Liver (tissue), 9 donors: ENCODE measurements around the gene ZNF180. TPM values are rescaled to one million over a fixed set of nuclear protein-coding genes. Genes with fewer than 3 reads are reported as not detected.
"Not testable (repeated sequence)": the region's sequence is repeated elsewhere in the genome, so short reads cannot be mapped to it uniquely, and the experiment has no call there.

Source experiments
- DNase-seq: peaks from one replicate; pipeline ENCODE4 v3.0.0-alpha.2; 2017; ENCODE audit warnings: low spot score
- H3K27ac ChIP-seq, 2 donors: one replicate each; pipeline ENCODE4 v1.7.0; 2013; ENCODE audit warnings: inconsistent platforms in 2 of 2, low read length in 2 of 2, control low read depth in 1 of 2, low read depth in 1 of 2, mild to moderate bottlenecking in 1 of 2
- H3K27me3 ChIP-seq, 4 donors: one replicate each; pipeline versions ENCODE4 v1.6.1 to v1.7.0; 2013; ENCODE audit warnings: low read length in 3 of 4, inconsistent platforms in 1 of 4, mild to moderate bottlenecking in 1 of 4, moderate library complexity in 1 of 4; ENCODE audit not compliant: control insufficient read depth in 4 of 4, insufficient read depth in 4 of 4
- H3K36me3 ChIP-seq, 4 donors: one replicate each; pipeline versions ENCODE4 v1.6.1 to v1.7.0; 2013; ENCODE audit warnings: low read length in 3 of 4, mild to moderate bottlenecking in 3 of 4, low read depth in 1 of 4, moderate library complexity in 1 of 4; ENCODE audit not compliant: control insufficient read depth in 4 of 4, insufficient read depth in 3 of 4
- H3K4me1 ChIP-seq, 4 donors: one replicate each; pipeline versions ENCODE4 v1.6.1 to v1.7.0; 2013; ENCODE audit warnings: low read length in 3 of 4, mild to moderate bottlenecking in 3 of 4, moderate library complexity in 1 of 4; ENCODE audit not compliant: control insufficient read depth in 4 of 4, insufficient read depth in 4 of 4
- H3K4me3 ChIP-seq, 3 donors: one replicate each; pipeline versions ENCODE4 v1.6.1 to v1.7.0; 2013; ENCODE audit warnings: low read length in 3 of 3, control low read depth in 1 of 3, low read depth in 1 of 3, mild to moderate bottlenecking in 1 of 3
- H3K9ac ChIP-seq, 2 donors: one replicate each; pipeline ENCODE4 v1.7.0; 2013; ENCODE audit warnings: low read length in 2 of 2, mild to moderate bottlenecking in 2 of 2, moderate library complexity in 2 of 2, control low read depth in 1 of 2, low read depth in 1 of 2
- H3K9me3 ChIP-seq, 4 donors: one replicate each; pipeline versions ENCODE4 v1.6.1 to v1.7.0; 2013; ENCODE audit warnings: low read length in 3 of 4; ENCODE audit not compliant: control insufficient read depth in 4 of 4
- GABPA ChIP-seq, 2 donors: IDR thresholded peaks in 1 of 2; conservative IDR thresholded peaks in 1 of 2; 2 replicates each; pipeline ENCODE4 v1.6.1; 2016; ENCODE audit warnings: antibody characterized with exemption in 2 of 2, mild to moderate bottlenecking in 1 of 2, moderate library complexity in 1 of 2
- JUND ChIP-seq, 2 donors: IDR thresholded peaks; 2 replicates each; pipeline ENCODE4 v1.6.1; 2016; ENCODE audit warnings: antibody characterized with exemption in 2 of 2
- NR2F2 ChIP-seq: IDR thresholded peaks from 2 replicates; pipeline ENCODE4 v1.6.1; 2016; ENCODE audit warnings: antibody characterized with exemption
- RXRA ChIP-seq, 2 donors: IDR thresholded peaks; 2 replicates each; pipeline ENCODE4 v1.6.1; 2017 to 2018; ENCODE audit warnings: antibody characterized with exemption in 2 of 2, mild to moderate bottlenecking in 1 of 2
- SP1 ChIP-seq: IDR thresholded peaks from 2 replicates; pipeline ENCODE4 v1.6.1; 2018; ENCODE audit warnings: antibody characterized with exemption, mild to moderate bottlenecking
- YY1 ChIP-seq: IDR thresholded peaks from 2 replicates; pipeline ENCODE4 v1.6.1; 2016; ENCODE audit warnings: antibody characterized with exemption, mild to moderate bottlenecking
- WGBS: extraction: QIAGEN DNeasy Blood & Tissue Kit; methylation state at CpG from one replicate; pipeline ENCODE4 v1.1.7; 2013; 5-methylcytosine and 5-hydroxymethylcytosine counted together
- polyA plus RNA-seq, 2 donors: library from polyadenylated mRNA; stranded (reverse) in 1 of 2; unstranded in 1 of 2; fragments of 200-250 nt in 1 of 2; fragments of >200 nt in 1 of 2; fragmentation: Nextera tagmentation in 1 of 2; extraction: Ambion mirVana in 1 of 2; gene quantifications; one replicate each; pipeline versions ENCODE4 v1.2.1 to v1.2.3, GENCODE V29; 2013 to 2015
- total RNA-seq, 2 donors: library from RNA; depleted of rRNA; stranded (reverse); fragments of >200 nt; gene quantifications; one replicate each; pipeline ENCODE4 v1.2.3, GENCODE V29; 2014
- TF ChIP-seq, protein P1 (sequence below): IDR thresholded peaks from 2 replicates; pipeline ENCODE4 v1.6.1; 2016; ENCODE audit warnings: antibody characterized with exemption, mild to moderate bottlenecking
- TF ChIP-seq, protein P2 (sequence below): fragments of 150-350 bp; IDR thresholded peaks from 2 replicates; pipeline ENCODE4 v1.5.1; 2017; ENCODE audit warnings: improper control_type of control experiment, low read depth, low read length; ENCODE audit not compliant: missing input control
- TF ChIP-seq, protein P3 (sequence below): IDR thresholded peaks from 2 replicates; pipeline ENCODE4 v1.6.1; 2016; ENCODE audit warnings: antibody characterized with exemption
- donor health status: healthy.
- donor health status: healthy.
- donor health status: healthy.
- donor health status: healthy.
- donor health status: healthy.

Gene ZNF180
- total and polyA plus RNA-seq, 4 donors = 2.0 to 7.6 (median 4.3) TPM

DNA sequence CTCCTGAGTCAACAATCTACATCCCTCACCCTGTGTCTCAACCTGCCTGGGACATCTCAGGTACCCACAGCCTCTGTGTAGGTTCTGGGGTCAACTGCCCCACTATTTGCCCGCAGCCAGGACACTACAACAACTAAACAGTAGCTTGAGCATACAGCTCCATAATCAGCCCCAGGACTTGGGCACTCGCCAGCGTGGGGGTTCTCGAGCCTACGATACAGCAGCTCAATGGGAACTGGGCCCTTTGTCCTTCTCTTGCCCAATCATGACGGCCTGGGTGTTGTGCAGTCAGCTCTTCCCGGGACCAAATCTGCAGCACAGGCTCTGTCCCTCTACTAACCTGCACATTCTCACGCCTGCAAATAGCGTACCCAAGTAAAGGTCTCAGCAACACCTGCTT lies 1.3 kb downstream of the ZNF180 start:
- TF ChIP-seq GABPA (IDR thresholded peaks at IDR 0.05 in 1 of 2, conservative IDR thresholded peaks at IDR 0.05 in 1 of 2) = no peak
- TF ChIP-seq, protein P1, sequence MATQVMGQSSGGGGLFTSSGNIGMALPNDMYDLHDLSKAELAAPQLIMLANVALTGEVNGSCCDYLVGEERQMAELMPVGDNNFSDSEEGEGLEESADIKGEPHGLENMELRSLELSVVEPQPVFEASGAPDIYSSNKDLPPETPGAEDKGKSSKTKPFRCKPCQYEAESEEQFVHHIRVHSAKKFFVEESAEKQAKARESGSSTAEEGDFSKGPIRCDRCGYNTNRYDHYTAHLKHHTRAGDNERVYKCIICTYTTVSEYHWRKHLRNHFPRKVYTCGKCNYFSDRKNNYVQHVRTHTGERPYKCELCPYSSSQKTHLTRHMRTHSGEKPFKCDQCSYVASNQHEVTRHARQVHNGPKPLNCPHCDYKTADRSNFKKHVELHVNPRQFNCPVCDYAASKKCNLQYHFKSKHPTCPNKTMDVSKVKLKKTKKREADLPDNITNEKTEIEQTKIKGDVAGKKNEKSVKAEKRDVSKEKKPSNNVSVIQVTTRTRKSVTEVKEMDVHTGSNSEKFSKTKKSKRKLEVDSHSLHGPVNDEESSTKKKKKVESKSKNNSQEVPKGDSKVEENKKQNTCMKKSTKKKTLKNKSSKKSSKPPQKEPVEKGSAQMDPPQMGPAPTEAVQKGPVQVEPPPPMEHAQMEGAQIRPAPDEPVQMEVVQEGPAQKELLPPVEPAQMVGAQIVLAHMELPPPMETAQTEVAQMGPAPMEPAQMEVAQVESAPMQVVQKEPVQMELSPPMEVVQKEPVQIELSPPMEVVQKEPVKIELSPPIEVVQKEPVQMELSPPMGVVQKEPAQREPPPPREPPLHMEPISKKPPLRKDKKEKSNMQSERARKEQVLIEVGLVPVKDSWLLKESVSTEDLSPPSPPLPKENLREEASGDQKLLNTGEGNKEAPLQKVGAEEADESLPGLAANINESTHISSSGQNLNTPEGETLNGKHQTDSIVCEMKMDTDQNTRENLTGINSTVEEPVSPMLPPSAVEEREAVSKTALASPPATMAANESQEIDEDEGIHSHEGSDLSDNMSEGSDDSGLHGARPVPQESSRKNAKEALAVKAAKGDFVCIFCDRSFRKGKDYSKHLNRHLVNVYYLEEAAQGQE = no peak
- WGBS = 95% methylated on average over 9 of the region's 9 CpGs
- no peak for DNase-seq
- Histone ChIP-seq H3K27me3 (no peaks in the 10 kb centered on the region), H3K36me3 (peaks cover 6 to 39% (median 32%) of the 10 kb centered on the region in 4 donors), H3K27ac (no peak overlapping the region), H3K4me1 (peaks cover 6 to 15% (median 12%) of the 10 kb centered on the region in 4 donors), H3K9ac (no peak overlapping the region), H3K4me3 (peak overlapping the region in 2 of 3 donors; percentile 89 to 98), H3K9me3 (peaks cover 28 to 44% (median 35%) of the 10 kb centered on the region in 4 donors)

DNA sequence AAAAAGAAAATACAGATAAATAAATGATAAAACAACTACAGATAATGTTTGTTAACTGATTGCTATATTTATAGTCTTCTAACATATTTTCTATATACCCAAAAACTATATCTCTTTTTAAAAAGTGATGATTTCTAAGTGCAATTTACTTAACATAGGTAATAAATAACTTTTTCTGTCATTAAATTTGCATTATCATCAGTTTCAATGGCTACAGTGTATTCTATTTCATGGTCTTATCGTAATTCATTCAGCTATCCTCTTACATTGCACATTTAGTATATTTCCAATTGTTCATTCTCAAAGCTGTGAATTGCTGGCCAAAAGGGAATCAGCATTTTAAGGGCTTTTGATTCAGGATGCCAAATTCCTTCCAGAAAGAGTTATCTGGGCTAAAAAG lies 3.6 kb downstream of the ZNF180 start:
- Histone ChIP-seq H3K9me3 (peaks cover 36 to 67% (median 57%) of the 10 kb centered on the region in 4 donors), H3K9ac (no peak overlapping the region)

DNA sequence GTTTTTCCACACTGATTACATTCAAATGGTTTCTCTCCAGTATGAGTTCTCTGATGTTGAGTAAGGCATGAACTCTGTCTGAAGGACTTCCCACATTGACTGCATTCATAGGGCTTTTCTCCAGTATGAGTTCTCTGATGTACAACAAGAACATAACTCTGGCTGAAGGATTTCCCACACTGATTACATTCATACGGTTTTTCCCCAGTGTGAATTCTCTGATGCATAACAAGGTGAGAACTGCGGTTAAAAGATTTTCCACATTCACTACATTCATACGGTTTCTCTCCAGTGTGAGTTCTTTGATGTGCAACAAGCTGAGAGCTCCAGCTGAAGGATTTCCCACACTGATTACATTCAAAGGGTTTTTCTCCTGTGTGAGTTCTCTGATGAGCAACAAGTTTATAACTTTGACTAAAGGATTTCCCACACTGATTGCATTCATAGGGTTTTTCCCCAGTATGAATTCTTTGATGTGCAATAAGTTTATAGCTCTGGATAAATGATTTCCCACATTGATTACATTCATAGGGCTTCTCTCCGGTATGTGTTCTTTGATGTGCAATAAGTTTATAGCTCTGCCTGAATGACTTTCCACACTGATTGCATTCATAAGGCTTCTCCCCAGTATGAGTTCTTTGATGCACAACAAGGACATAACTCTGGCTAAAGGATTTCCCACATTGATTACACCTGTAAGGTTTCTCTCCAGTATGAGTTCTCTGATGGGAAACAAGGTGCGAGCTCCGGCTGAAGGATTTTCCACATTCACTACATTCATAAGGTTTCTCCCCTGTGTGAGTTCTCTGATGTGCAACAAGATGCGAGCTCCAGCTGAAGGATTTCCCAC lies 23.5 kb downstream of the ZNF180 start:
- TF ChIP-seq, protein P2, sequence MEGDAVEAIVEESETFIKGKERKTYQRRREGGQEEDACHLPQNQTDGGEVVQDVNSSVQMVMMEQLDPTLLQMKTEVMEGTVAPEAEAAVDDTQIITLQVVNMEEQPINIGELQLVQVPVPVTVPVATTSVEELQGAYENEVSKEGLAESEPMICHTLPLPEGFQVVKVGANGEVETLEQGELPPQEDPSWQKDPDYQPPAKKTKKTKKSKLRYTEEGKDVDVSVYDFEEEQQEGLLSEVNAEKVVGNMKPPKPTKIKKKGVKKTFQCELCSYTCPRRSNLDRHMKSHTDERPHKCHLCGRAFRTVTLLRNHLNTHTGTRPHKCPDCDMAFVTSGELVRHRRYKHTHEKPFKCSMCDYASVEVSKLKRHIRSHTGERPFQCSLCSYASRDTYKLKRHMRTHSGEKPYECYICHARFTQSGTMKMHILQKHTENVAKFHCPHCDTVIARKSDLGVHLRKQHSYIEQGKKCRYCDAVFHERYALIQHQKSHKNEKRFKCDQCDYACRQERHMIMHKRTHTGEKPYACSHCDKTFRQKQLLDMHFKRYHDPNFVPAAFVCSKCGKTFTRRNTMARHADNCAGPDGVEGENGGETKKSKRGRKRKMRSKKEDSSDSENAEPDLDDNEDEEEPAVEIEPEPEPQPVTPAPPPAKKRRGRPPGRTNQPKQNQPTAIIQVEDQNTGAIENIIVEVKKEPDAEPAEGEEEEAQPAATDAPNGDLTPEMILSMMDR = no peak
- TF ChIP-seq, protein P3, sequence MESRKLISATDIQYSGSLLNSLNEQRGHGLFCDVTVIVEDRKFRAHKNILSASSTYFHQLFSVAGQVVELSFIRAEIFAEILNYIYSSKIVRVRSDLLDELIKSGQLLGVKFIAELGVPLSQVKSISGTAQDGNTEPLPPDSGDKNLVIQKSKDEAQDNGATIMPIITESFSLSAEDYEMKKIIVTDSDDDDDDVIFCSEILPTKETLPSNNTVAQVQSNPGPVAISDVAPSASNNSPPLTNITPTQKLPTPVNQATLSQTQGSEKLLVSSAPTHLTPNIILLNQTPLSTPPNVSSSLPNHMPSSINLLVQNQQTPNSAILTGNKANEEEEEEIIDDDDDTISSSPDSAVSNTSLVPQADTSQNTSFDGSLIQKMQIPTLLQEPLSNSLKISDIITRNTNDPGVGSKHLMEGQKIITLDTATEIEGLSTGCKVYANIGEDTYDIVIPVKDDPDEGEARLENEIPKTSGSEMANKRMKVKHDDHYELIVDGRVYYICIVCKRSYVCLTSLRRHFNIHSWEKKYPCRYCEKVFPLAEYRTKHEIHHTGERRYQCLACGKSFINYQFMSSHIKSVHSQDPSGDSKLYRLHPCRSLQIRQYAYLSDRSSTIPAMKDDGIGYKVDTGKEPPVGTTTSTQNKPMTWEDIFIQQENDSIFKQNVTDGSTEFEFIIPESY = peak; percentile 8
- H3K36me3 ChIP-seq = peaks cover 13 to 57% (median 52%) of the 10 kb centered on the region in 4 donors
- H3K4me3 ChIP-seq = peak overlapping the region in 2 of 3 donors; percentile 70 to 71
- H3K27me3 ChIP-seq = no peaks in the 10 kb centered on the region
- peaks cover 59 to 99% (median 95%) of the 10 kb centered on the region in 4 donors for H3K9me3 ChIP-seq
- WGBS = 96% methylated on average over 7 of the region's 7 CpGs
- H3K9ac ChIP-seq = no peak overlapping the region
- H3K27ac ChIP-seq = no peak overlapping the region
- H3K4me1 ChIP-seq = no peaks in the 10 kb centered on the region
- DNase-seq = no peak

More for the DNA sequence above, 3.6 kb downstream of the ZNF180 start:
- no peaks in the 10 kb centered on the region for H3K27me3 ChIP-seq
- no peak overlapping the region for H3K27ac ChIP-seq
- 99% methylated on average over 1 of the region's 1 CpG for WGBS
- peaks cover 6 to 15% (median 12%) of the 10 kb centered on the region in 4 donors for H3K4me1 ChIP-seq
- TF ChIP-seq YY1 (no peak), NR2F2 (no peak), JUND (IDR thresholded peaks at IDR 0.05) (no peak), SP1 (no peak), RXRA (IDR thresholded peaks at IDR 0.05) (no peak)
- H3K4me3 ChIP-seq = peak overlapping the region in 1 of 3 donors; percentile 52
- no peak for DNase-seq
- peaks cover 10 to 62% (median 55%) of the 10 kb centered on the region in 4 donors for H3K36me3 ChIP-seq

DNA sequence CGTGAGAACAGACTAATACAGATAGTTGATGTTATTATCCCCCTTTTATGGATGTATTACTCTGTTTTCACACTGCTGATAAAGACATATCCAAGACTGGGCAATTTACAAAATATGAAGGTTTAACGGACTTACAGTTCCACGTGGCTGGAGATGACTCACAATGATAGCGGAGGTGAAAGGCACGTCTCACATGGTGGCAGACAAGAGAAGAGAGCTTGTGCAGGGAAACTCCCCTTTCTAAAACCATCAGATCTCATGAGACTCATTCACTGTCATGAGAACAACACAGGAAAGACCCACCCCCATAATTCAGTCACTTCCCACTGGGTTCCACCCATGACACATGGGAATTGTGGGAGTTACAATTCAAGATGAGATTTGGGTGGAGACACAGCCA lies 31.6 kb downstream of the ZNF180 start:
- not testable (repeated sequence) for H3K27me3 ChIP-seq
- WGBS = 69% methylated on average over 5 of the region's 5 CpGs

More for the DNA sequence above, 31.6 kb downstream of the ZNF180 start:
- peak overlapping the region in 2 of 3 donors; percentile 27 to 54 for H3K4me3 ChIP-seq
- DNase-seq, H3K4me1 ChIP-seq, H3K36me3 ChIP-seq, H3K9ac ChIP-seq, H3K27ac ChIP-seq: not testable (repeated sequence)
- peaks cover 34 to 79% (median 57%) of the 10 kb centered on the region in 4 donors for H3K9me3 ChIP-seq
